HS-27A (cell line): ENCODE data around the gene C21orf91.
"Not testable (repeated sequence)": the region's sequence is repeated elsewhere in the genome, so short reads cannot be mapped to it uniquely, and the experiment has no call there.

Source experiments
- DNase-seq: peaks from one replicate; pipeline ENCODE4 v3.0.0-alpha.2; 2012; ENCODE audit warnings: low read depth, missing footprints

Gene C21orf91

DNA sequence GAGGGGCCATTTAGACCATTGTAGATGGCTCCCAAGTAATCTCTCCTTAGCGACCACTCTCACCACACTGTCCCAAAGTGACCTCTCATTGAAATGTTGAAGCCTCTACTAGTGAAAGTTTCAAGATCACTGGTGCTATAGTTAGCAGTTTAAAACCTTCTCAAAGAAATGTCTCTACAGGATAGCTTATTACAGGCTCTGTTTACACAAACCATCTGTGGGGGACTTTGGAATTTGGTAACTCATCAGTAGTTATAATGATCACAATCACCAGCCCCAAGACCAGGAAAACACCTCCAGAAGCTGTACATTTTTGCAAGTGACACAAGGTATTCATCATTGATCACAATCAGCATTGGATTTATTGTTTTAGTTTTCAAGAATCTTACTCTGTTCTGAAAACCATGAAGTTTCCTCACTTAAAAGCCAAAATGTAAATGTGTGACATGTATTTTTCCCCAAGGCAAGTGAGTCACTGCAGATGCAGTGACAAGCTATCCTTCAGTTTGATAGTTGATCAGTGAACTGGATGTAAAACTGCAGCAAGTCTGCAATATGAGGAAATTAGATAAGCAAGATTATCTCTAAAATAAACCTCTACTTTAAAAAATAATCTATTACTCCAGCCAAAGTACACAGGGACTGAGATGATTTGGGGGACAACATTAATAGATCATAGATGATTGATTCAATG, 41.9 kb downstream of the C21orf91 start:
- DNase-seq, result no peak

- DNase-seq, result no peak
These were observed 43.6 kb downstream of the C21orf91 start for GRCh38 chr21:17775431-17776126.

- not testable (repeated sequence) for DNase-seq
These were observed 44.1 kb downstream of the C21orf91 start for GRCh38 chr21:17775021-17775420.

DNA sequence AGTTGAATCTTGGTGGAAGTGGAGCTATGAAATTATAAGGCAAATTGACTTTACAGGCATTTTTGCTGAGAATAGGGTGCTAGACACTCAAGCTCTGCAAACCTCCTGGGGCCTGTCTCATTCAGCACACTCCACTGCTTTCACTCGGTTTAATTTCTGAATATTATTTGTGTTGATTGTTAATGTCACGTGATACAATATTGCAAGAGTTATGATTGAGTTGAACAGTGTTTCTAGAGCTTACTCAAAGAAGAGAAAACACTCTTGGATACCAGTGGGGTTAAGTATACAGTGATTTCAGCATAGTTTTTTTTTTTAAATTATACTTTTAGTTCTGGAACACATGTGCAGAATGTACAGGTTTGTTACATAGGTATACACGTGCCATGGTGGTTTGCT, 49.7 kb downstream of the C21orf91 start:
- DNase-seq, result no peak

- DNase-seq, result no peak
These were observed 50.2 kb downstream of the C21orf91 start for GRCh38 chr21:17768840-17769446.

- no peak for DNase-seq
These were observed 53.9 kb downstream of the C21orf91 start for GRCh38 chr21:17765207-17765606.

- DNase-seq, result no peak
These were observed 55.7 kb downstream of the C21orf91 start for GRCh38 chr21:17763288-17764037.

DNA sequence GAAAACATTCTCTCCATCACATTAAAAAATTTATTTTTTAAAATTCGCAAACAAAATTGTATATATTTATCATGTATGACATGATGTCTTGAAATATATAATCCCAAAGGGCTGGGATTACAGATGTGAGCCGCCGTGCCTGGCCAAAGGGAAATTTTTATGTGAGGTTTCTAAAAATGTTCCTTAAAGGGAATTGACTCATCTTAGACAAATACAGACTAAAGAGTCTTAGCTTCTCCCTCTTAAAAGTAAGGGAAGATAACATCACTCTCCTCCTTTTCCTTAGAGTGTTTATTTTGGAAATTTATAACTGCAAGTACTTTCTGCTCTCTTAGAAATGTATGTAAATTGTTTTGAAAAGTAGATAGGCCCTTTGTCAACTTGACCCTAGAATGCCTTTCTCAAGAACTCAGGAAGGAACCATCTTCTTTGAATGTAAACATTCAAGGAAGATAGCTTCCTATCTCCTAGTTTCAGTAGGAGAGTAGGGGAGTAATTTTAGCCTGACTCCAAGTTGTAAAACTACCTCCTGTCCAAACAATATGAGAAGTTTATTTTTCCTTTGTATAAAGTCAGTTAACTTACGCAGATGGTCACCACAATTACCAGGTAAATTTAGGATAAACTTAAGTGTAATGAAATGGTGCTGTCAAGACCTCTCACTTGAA, 59.5 kb downstream of the C21orf91 start:
- no peak for DNase-seq

DNA sequence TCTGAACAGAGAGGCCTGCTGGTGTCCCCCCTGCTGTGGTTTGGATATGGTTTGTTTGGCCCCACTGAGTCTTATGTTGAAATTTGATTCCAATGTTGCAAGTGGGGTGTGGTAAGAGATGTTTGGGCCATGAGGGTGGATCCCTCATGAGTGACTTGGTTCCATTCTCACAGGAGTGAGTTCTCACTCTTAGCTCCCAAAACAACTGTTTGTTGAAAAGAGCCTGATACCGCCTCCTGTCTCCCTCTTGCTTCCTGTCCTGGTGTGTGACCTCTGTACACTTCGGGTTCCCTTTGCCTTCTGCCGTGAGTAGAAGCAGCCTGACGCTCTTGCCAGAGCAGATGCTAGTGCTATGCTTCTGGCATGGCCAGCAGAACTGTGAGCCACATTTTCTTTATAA, 60.5 kb downstream of the C21orf91 start:
- DNase-seq, result no peak

- DNase-seq, result no peak
These were observed 61.5 kb downstream of the C21orf91 start for GRCh38 chr21:17757671-17758070.

DNA sequence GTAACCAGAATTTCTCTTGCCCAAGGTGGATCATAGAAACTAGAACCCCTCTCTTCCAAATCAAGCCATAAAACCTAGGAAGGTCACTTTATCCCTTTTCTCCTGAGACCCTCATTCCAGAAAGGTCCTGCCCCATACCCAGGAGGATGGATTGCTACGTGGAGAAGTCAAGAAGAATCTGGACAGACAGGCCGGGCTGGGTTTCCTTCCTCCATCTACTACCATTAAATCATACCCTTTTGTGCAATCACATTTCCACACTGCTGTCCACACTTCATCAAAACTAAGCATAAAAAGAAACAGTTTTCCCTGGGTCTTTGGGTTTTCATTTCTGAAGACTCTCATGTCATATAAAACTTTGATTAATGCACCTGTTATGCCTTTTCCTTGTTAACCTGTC, 65.4 kb downstream of the C21orf91 start:
- no peak for DNase-seq

GRCh38 chr21:17752171-17752570, 67.0 kb downstream of the C21orf91 start:
- DNase-seq, result no peak

- no peak for DNase-seq
These were observed 72.2 kb downstream of the C21orf91 start for GRCh38 chr21:17746920-17747319.

DNA sequence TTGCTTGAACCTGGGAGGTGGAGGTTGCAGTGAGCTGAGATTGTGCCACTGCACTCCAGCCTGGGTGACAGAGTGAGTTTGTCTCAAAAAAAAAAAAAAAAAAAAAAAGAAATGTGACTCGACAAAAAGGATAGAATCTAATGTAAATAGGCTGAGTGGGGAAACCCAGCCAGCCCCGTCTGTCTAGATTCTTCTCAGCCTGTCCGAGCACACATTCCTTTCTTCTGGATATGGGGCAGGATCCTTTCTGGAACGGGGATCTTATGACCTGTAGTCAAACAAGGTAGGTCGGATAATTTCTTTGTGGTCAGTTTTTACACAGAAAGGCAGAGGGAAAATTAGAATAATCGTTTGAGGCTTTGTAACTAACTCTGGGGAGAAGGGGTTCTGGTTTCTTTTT, 74.1 kb downstream of the C21orf91 start:
- DNase-seq, result no peak

DNA sequence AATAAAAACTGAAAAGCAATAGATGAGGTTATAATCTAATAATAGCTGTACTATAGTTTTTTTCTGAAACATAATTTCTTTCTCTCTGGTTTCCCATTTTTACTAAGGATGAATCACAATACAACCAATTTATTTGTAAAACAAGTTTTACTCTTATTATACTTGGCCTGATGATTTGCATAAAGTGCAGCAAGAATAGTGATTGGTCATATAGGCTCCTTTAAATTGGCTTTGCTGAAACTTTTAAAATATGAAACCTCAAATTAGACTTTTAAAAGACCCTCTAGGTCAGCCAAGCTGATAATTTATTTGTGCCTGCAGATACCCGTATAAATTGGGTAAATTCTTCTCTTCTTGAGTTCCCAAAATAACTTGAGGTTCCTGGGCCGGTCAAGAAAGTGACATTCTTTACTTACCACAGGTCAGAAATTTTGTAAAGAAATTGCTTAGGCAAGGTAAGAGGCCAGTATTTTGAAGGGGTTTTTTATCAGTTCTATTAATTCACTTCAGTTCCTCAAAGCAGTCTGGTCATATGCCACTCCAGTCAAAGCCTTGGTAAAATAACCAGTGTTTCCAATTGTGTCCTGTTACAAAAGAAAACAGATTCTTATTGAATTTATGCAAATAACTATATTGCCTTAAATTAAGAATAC, 76.1 kb downstream of the C21orf91 start:
- no peak for DNase-seq

DNA sequence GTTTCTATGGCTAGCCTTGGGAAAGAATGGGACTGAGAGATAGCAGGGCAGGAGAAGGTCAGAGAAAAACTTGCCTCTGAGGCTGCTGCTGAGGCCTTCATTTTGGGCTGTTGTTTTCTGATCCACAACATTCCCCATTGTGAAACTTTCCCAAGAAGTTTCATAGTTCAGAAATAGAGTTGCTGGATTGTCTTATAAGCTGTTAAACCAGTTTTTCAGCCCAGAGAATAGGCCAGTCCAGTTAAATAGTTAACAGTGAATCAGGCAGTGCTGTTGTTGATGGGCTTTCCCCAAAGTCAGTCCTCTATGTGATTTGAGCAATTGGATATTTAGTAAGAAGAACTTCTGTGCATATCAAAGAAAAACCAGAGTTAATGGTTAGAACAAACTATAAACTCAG, 77.0 kb downstream of the C21orf91 start:
- DNase-seq, result no peak
